CD1c-positive myeloid dendritic cell (primary cell): ENCODE measurements around the gene LAT.
"Not testable (repeated sequence)": the region's sequence is repeated elsewhere in the genome, so short reads cannot be mapped to it uniquely, and the experiment has no call there.

ENCODE experiments used
- DNase-seq: peaks from one replicate; pipeline ENCODE4 v3.0.0-alpha.2; 2016; ENCODE audit errors: extremely low spot score

The LAT gene

GRCh38 chr16:28977703-28978662 is 6.9 kb upstream of the LAT start:
- DNase-seq = no peak

DNA sequence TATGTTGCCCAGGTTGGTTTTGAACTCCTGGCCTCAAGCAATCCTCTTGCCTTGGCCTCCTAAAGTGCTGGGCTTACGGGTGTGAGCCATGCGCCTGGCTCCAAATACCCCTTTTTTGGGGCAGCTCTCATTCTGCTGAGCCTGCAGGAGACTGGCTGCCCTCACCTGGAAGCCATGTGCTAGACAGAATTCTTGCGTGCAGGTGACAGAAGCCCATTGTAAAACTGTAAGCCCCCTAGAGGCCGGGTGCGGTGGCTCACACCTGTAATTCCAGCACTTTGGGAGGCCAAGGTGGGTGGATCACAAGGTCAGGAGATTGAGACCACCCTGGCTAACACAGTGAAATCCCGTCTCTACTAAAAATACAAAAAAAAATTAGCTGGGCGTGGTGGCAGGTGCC is 4.5 kb upstream of the LAT start:
- DNase-seq = not testable (repeated sequence)

DNA sequence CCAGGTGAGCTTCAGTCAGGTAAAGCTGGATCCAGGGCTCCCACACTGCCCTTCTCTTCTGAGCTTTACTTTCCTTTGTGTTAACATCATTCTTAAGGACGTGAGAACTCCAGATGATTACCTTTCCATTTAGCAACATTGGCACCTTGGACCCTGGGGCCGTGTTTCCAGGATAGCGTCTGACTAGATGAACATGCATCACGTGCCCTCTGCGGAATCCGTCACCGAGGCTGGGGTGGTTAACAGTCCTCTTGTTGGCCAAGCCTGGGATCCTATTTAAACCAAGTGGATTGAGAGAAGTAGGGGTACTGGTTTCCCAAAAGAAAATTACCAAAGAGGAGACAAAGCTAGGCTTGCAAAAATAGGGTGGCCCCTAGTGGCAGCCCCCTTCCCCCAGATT is 3.9 kb upstream of the LAT start:
- DNase-seq = no peak

- peak; percentile 74 for DNase-seq
Measured at GRCh38 chr16:28981517-28981916, 3.3 kb upstream of the LAT start.

- DNase-seq = no peak
Measured at GRCh38 chr16:28982418-28982817, 2.4 kb upstream of the LAT start.

- DNase-seq = no peak
Measured at GRCh38 chr16:28982949-28983348, 1.9 kb upstream of the LAT start.

DNA sequence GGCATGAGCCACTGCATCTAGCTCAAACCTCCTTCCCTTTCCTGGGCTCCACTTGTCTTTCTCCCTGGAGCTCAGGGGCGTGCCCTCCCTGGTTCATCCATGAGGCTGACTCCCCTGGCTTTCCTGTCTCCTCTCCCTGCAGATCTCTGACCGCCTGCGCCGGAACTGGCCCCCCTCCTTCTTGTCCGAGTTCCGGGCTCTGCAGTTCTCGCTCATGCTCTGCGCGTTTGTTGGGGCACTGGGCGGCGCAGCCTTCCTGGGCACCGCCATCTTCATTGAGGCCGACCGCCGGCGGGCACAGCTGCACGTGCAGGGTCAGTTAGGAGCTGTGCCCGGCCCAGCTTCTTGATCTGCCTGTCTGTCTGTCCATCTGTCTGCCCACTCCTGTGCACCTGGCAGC is 1.2 kb upstream of the LAT start:
- DNase-seq = no peak

GRCh38 chr16:28984091-28984490 is 761 bp upstream of the LAT start:
- no peak for DNase-seq

- DNase-seq = no peak
Measured at GRCh38 chr16:28985211-28986041, 574 bp downstream of the LAT start.

- no peak for DNase-seq
Measured at GRCh38 chr16:28986046-28986445, 1.2 kb downstream of the LAT start.

DNA sequence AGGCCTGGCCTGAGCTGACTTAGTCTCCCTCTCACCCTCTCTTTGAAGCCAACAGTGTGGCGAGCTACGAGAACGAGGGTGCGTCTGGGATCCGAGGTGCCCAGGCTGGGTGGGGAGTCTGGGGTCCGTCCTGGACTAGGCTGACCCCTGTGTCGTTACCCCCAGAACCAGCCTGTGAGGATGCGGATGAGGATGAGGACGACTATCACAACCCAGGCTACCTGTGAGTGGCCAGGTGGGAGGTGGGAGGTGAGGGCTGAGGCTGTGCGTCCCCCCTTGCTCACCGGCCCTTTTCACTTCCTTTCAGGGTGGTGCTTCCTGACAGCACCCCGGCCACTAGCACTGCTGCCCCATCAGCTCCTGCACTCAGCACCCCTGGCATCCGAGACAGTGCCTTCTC is 1.6 kb downstream of the LAT start:
- no peak for DNase-seq

- DNase-seq = no peak
Measured at GRCh38 chr16:28987170-28987853, 2.5 kb downstream of the LAT start.

DNA sequence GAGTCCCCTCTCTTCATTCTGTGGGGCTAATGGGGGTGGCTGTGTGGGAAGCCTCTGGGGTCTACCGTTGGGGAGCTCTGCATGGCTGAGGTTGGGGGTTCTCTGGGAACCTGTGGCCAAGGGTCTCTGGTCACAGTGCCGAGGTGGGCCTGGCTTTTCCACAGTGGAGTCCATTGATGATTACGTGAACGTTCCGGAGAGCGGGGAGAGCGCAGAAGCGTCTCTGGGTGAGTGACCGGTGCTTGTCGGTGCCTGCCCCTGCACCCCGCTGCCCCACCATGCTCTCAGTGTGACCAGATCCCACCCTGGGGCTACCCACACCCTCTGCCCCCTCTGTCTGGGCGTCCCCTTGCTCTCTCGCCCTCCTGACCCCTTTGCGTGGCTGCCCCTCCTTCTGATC is 4.5 kb downstream of the LAT start:
- DNase-seq = no peak

- no peak for DNase-seq
Measured at GRCh38 chr16:28990375-28991040, 5.7 kb downstream of the LAT start.

DNA sequence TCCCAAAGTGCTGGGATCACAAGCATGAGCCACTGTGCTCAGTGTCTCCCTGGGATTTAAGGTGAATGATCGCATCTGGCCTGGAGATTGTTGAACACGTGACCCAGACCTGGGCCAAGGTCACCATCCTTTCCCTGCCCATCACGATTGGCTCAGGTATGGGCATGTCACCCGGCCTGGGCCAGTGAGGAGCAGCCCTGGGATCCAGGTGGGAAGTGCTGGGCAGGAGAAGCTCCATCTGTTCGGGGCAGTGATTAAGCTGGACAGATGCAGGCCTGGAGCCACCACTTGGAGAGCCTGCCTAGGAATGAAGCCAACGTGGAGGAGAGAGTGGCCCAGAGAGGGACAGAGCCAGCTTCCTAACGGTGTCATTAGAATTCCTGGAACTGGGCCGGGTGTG is 6.8 kb downstream of the LAT start:
- no peak for DNase-seq

DNA sequence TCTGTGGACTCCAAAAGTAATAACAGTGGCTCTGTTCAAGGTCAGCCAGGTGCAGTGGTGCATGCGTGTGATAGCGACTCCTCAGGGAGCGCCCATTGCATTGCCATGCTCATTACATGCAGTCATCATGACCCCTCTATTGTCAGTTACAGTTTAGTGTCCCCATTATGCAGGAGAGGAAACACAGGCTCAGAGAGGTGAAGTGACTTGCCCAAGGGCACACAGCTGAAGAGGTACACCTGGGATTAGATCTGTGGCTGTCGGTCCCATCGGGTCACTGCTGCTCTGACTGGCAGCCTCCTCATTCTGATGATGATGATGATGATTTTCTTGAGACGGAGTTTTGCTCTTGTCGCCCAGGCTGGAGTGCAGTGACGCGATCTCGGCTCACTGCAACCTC is 7.6 kb downstream of the LAT start:
- no peak for DNase-seq

DNA sequence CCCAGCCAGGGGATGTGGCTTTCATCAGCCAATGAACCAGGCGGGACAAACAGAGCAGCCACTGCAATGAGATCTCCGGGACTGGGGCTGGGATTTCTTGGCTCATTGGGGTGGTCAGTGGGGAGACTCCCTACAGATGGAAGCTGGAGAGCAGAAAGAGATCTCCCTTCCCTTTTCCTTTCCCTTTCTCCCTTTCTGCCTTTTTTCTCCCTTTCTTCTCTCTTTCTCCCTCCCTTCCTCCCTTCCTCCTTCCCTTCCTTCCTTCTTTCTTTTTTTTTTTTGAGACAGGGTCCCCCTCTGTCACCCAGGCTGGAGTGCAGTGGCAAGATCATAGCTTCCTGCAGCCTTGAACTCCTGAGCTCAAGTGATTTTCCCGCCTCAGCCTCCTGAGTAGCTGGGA is 14.0 kb downstream of the LAT start:
- no peak for DNase-seq

- DNase-seq = no peak
Measured at GRCh38 chr16:28999577-28999976, 14.7 kb downstream of the LAT start.

DNA sequence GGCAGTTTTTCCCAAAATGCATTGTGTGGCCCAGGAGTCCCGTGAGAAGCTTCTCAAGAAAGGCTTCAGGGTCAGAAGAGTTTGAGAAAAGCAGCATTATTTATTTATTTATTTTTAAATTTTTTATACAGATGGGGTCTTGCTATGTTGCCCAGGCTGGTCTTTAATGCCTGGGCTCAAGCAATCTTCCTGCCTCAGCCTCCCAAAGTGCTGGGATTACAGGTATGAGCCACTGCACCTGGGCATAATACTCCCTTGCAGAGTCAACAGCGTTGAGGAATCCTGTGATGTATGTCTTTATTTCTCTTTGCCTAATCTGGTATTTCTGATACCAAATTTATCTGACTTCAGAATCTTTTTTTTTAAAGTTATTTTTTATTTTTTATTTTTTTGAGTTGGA is 15.2 kb downstream of the LAT start:
- DNase-seq = no peak

DNA sequence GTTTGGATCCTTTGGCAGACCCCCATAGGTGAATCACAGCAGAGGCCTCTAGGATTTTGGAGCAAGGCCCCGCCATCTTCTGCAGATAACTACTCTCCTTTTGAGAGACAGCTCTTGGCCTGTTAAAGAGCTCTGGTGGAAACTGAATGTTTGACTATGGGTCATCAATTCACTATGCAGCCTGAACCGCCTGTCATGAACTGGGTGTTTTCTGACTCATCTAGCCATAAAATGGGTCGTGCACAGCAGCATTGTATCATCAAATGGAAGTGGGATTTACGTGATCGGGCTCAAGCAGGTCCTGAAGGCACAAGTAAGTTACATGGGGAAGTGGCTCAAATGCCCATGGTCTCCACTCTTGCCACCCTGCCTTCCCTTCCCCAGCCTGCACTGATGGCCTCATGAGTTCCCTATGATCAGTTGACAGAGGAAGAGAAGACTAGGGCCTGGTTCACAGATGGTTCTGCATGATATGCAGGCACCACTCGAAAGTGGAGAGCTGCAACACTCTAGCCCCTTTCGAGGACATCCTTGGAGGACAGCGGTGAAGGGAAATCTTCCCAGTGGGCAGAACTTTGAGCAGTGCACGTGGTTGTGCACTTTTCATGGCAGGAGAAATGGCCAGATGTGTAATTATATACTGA is 19.8 kb downstream of the LAT start:
- DNase-seq = not testable (repeated sequence)
